LNCaP clone FGC (cell line): ENCODE data around the gene SNCAIP.

ENCODE experiments used
- DNase-seq: peaks from one replicate; pipeline ENCODE4 v3.0.0-alpha.2; 2011; ENCODE audit warnings: low read depth
- H3K4me3 ChIP-seq: 2 replicates; pipeline ENCODE4 v1.5.1; 2011; ENCODE audit warnings: mild to moderate bottlenecking, low read depth, low read length, control low read depth
- CTCF ChIP-seq: IDR thresholded peaks from 2 replicates; pipeline ENCODE4 v1.5.1; 2012; ENCODE audit warnings: mild to moderate bottlenecking; ENCODE audit not compliant: control insufficient read depth, insufficient read depth; ENCODE audit errors: extremely low read depth

SNCAIP gene

GRCh38 chr5:122498163-122498562 is 186.1 kb downstream of the SNCAIP start:
- H3K4me3 ChIP-seq: no peak overlapping the region
- no peak for DNase-seq
- TF ChIP-seq CTCF: peak; percentile 59

GRCh38 chr5:122499585-122499984 is 187.5 kb downstream of the SNCAIP start:
- DNase-seq: no peak
- TF ChIP-seq CTCF: no peak
- H3K4me3 ChIP-seq: no peak overlapping the region

GRCh38 chr5:122500245-122501088 is 188.4 kb downstream of the SNCAIP start:
- peak; percentile 80 for TF ChIP-seq CTCF
- DNase-seq: no peak
- no peak overlapping the region for H3K4me3 ChIP-seq

- no peak overlapping the region for H3K4me3 ChIP-seq
- no peak for DNase-seq
- no peak for TF ChIP-seq CTCF
These were observed 189.0 kb downstream of the SNCAIP start for GRCh38 chr5:122501089-122501435.

- no peak for TF ChIP-seq CTCF
- no peak overlapping the region for H3K4me3 ChIP-seq
- DNase-seq: no peak
These were observed 195.0 kb downstream of the SNCAIP start for GRCh38 chr5:122507045-122507444.

GRCh38 chr5:122507581-122507980 is 195.5 kb downstream of the SNCAIP start:
- DNase-seq: no peak
- no peak overlapping the region for H3K4me3 ChIP-seq
- TF ChIP-seq CTCF: no peak

- DNase-seq: no peak
- no peak for TF ChIP-seq CTCF
- H3K4me3 ChIP-seq: no peak overlapping the region
These were observed 196.6 kb downstream of the SNCAIP start for GRCh38 chr5:122508623-122509022.
